ENCODE measurements around the gene PGAP6.

Gene PGAP6

GRCh38 chr16:411576-412265 is 29.9 kb upstream of the PGAP6 start:
- Mint-ChIP-seq H3K36me3 (ENCODE audit: low read depth) (peaks cover 25% of the 10 kb centered on the region), H3K27me3 (no peaks in the 10 kb centered on the region), H3K9me3 (no peaks in the 10 kb centered on the region), H3K4me1 (ENCODE audit: low read depth) (no peaks in the 10 kb centered on the region), H3K4me3 (no peak overlapping the region), H3K27ac (no peak overlapping the region)
- intact Hi-C loops (cut with micrococcal nuclease) = no loop called here

GRCh38 chr16:410516-411178 is 28.9 kb upstream of the PGAP6 start:
- Mint-ChIP-seq H3K9me3 (no peaks in the 10 kb centered on the region), H3K4me1 (ENCODE audit: low read depth) (no peaks in the 10 kb centered on the region), H3K27me3 (no peaks in the 10 kb centered on the region), H3K27ac (no peak overlapping the region), H3K4me3 (no peak overlapping the region), H3K36me3 (ENCODE audit: low read depth) (peaks cover 25% of the 10 kb centered on the region)
- intact Hi-C loops (cut with micrococcal nuclease) = no loop called here

- H3K27ac Mint-ChIP-seq = no peak overlapping the region
- H3K4me1 Mint-ChIP-seq (ENCODE audit: low read depth) = no peaks in the 10 kb centered on the region
- intact Hi-C loops (cut with micrococcal nuclease) = no loop called here
- H3K36me3 Mint-ChIP-seq (ENCODE audit: low read depth) = peaks cover 25% of the 10 kb centered on the region
- H3K9me3 Mint-ChIP-seq = no peaks in the 10 kb centered on the region
- no peak overlapping the region for H3K4me3 Mint-ChIP-seq
- no peaks in the 10 kb centered on the region for H3K27me3 Mint-ChIP-seq
Measured at GRCh38 chr16:407253-407652, 25.5 kb upstream of the PGAP6 start.

DNA sequence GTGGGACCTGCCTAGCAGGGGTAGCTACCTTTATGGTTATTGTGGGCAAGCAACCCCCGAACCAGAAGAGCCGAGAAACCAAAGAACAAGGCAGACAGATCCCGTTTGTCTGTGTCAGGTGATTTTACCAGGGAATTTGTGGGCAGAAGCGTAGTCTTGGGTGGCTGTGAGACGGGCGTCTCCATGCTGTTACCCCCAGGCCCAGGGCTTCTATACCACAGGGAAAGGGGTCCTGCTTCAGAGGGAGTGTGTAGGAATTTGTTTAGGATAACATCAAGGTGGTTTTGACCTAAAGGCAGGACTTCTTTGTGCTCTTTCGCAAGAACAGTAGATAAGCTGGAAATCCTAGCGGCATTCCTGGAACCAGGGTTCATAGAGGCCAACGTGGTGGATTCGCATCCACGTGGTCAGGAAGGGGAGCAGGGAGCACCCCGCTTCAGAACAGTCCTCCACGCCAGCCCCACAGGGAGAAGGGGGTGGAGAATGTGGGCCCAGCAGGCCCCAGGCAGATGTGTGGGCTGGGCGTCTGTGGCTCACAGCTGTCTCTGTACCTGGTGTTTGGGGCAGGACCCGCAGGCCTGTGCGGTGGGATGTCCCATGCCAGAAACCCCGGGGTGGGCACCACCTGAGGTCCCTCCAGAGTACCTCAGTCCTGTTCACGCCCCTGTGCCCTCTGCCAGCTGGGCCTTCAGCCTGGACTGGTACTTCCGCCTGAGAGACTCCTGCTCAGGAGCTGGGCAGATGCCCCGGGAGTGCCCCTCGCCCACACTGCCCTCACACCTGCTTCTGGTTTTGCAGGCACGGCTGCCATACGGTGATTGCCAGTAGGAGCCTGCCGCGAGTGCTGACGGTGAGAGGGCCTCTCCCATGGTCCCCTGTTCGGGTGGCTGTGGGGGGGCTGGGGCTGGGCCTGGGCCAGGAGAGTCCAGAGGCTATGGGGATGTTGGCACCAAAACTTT is 24.0 kb upstream of the PGAP6 start:
- H3K27ac Mint-ChIP-seq = no peak overlapping the region
- H3K27me3 Mint-ChIP-seq = no peaks in the 10 kb centered on the region
- H3K36me3 Mint-ChIP-seq (ENCODE audit: low read depth) = peaks cover 19% of the 10 kb centered on the region
- H3K4me1 Mint-ChIP-seq (ENCODE audit: low read depth) = no peaks in the 10 kb centered on the region
- intact Hi-C loops (cut with micrococcal nuclease) = no loop called here
- no peak overlapping the region for H3K4me3 Mint-ChIP-seq
- H3K9me3 Mint-ChIP-seq = no peaks in the 10 kb centered on the region

- peaks cover 7% of the 10 kb centered on the region for H3K4me1 Mint-ChIP-seq (ENCODE audit: low read depth)
- peaks cover 19% of the 10 kb centered on the region for H3K36me3 Mint-ChIP-seq (ENCODE audit: low read depth)
- no peaks in the 10 kb centered on the region for H3K9me3 Mint-ChIP-seq
- no peak overlapping the region for H3K27ac Mint-ChIP-seq
- intact Hi-C loops (cut with micrococcal nuclease) = no loop called here
- no peak overlapping the region for H3K4me3 Mint-ChIP-seq
- H3K27me3 Mint-ChIP-seq = no peaks in the 10 kb centered on the region
Measured at GRCh38 chr16:404971-405486, 23.3 kb upstream of the PGAP6 start.

DNA sequence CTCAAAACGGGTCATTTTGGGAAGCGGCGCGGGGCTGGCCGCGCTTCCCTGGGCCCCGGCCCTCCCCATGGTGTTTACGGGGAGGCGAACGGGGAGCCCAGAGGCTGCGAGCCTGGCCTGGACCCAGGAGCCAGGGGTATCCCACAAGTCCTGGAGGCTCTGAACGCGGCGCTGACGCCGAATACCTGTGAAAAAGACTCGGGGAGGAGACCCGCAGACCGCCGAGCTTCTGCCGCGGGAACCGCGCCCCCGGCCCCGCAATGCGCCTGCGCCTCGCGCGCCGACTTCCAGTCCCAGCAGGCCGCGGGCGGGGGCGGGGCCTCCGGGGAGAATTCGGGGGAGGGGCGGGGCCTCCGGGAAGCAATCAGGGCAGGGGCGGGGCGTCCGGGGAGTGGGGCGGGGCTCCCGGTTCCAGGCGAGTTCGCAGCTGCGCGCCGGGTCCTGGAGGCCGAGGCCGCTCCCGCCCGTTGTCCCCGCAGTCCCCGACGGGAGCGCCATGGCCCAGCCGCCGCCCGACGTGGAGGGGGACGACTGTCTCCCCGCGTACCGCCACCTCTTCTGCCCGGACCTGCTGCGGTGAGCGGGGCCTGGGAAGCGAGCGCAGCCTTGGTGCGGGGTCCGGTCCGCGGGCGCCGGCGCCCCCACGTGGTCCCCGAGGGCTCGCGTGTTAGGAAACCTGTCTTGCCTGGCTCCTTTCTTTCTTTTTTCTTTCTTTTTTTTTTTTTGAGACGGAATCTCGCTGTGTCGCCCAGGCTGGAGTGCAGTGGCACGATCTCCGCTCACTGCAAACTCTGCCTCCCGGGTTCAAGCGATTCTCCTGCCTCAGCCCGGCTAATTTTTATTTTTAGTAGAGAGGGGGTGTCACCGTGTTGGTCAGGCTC is 19.9 kb upstream of the PGAP6 start, which contains the start of gene DECR2:
Gene DECR2, plus strand, starts transcription at position 418 of the 881 bp plus-strand sequence. Its CDS starts 79 bp downstream, at position 497.
- Mint-ChIP-seq H3K27ac (peak within 1 kb of the TSS; percentile 98), H3K4me1 (ENCODE audit: low read depth) (peaks cover 32% of the 10 kb centered on the region), H3K27me3 (no peaks in the 10 kb centered on the region), H3K9me3 (no peaks in the 10 kb centered on the region), H3K36me3 (ENCODE audit: low read depth) (peaks cover 30% of the 10 kb centered on the region), H3K4me3 (peak within 1 kb of the TSS; percentile 93)
- intact Hi-C loops (cut with micrococcal nuclease) = no loop called here

GRCh38 chr16:400061-400591 is 18.3 kb upstream of the PGAP6 start:
- H3K4me3 Mint-ChIP-seq = peak overlapping the region; percentile 93
- H3K27ac Mint-ChIP-seq = peak overlapping the region; percentile 98
- peaks cover 40% of the 10 kb centered on the region for H3K4me1 Mint-ChIP-seq (ENCODE audit: low read depth)
- H3K9me3 Mint-ChIP-seq = no peaks in the 10 kb centered on the region
- no peaks in the 10 kb centered on the region for H3K27me3 Mint-ChIP-seq
- intact Hi-C loops (cut with micrococcal nuclease) = no loop called here
- peaks cover 30% of the 10 kb centered on the region for H3K36me3 Mint-ChIP-seq (ENCODE audit: low read depth)

DNA sequence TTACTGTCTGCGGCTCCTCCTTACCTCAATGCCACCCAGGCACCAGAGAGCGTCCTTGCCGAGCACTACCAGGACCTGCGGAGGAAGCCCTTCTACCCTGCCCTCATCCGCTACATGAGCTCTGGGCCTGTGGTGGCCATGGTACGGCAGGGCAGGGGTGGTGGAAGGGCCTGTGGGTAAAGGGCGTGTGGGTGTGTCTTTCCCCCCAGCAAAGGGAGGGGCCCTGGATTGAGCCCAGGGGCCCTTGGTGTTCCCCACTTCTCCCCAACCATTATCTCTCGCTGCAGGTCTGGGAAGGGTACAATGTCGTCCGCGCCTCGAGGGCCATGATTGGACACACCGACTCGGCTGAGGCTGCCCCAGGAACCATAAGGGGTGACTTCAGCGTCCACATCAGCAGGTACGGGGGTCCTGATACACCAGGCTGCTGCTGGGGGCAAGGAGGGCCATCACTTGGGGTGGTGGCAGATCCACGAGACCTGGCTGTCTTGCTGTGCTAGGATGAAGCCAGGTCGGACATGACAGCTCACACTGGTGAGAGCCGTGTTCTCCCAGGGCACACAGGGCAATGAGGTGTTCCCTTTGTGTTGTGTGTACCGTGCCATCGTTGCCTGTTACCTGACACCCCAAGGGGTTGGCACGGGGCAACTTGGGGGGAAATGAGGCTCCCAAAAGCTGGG is 17.7 kb upstream of the PGAP6 start:
- Mint-ChIP-seq H3K9me3 (no peaks in the 10 kb centered on the region), H3K36me3 (ENCODE audit: low read depth) (peaks cover 30% of the 10 kb centered on the region), H3K4me3 (peak overlapping the region; percentile 93), H3K4me1 (ENCODE audit: low read depth) (peaks cover 40% of the 10 kb centered on the region), H3K27me3 (no peaks in the 10 kb centered on the region), H3K27ac (peak overlapping the region; percentile 98)
- intact Hi-C loops (cut with micrococcal nuclease) = no loop called here

DNA sequence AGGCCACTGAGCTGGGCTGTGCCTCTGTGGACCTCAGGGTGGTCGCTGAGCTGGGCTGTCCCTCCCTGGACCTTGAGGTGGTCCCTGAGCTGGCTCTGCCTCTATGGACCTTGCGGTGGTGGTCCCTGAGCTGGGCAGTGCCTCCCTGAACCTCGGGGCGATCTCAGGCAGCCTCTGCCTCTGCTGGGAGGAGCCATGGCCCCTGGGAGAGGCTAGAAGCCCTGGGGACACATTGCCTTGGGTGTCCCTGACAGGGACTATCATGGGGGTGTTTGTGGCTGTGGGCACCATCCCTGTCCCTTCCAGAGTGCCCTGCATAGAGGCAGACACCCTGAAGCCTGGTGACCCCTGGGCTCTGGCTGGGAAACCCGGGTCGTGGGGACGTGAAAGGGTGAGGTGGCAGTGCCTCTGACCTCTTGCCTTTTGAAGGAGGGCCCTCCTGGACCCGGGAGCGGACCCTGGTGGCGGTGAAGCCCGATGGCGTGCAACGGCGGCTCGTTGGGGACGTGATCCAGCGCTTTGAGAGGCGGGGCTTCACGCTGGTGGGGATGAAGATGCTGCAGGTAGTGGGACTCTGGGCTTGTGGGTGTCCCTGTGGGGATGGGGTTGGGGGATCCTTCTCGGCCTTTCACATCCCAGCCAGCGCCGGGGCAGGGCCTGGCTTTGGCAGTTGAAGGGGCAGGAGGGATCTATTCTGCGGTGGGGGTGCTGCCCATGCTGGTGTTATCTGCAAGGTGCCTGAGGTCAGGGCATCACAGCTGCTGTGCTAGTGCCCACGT is 17.0 kb upstream of the PGAP6 start:
- H3K4me3 Mint-ChIP-seq = peak overlapping the region; percentile 60

DNA sequence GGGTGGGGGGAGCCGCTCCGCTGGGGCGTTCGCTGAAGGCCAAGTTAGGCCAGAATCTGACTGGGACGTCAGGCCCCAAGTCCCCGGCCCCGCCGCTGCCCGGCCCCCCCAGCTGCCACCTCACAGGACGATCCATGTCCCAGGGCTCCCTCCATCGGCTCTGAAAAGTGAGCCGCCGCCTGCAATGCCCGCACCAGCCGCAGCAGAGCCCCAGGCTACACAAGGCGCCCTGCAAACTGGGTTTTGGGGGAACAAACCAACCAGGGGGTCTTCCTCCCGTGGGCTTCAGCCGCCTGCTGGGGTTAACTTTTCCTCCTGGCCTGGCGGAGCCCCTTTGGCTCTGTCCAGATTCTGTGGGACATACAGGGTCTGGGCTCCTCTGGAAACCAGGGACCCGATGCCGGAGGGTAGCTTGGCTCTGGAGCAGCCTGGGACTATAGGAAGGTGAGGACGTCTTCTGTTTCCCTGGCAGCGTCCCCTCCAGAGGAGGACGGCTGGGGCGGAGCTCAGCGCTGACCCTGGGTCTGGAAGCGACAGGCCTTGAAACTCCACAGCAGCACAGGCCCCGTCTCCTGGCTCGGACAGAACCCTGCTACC is 16.1 kb upstream of the PGAP6 start:
- H3K27me3 Mint-ChIP-seq = no peaks in the 10 kb centered on the region
- peak overlapping the region; percentile 15 for H3K27ac Mint-ChIP-seq
- peaks cover 41% of the 10 kb centered on the region for H3K4me1 Mint-ChIP-seq (ENCODE audit: low read depth)
- intact Hi-C loops (cut with micrococcal nuclease) = no loop called here
- H3K36me3 Mint-ChIP-seq (ENCODE audit: low read depth) = peaks cover 30% of the 10 kb centered on the region
- no peaks in the 10 kb centered on the region for H3K9me3 Mint-ChIP-seq
- peak overlapping the region; percentile 60 for H3K4me3 Mint-ChIP-seq

More for the DNA sequence above, 17.0 kb upstream of the PGAP6 start:
- Mint-ChIP-seq H3K4me1 (ENCODE audit: low read depth) (peaks cover 40% of the 10 kb centered on the region), H3K9me3 (no peaks in the 10 kb centered on the region), H3K36me3 (ENCODE audit: low read depth) (peaks cover 30% of the 10 kb centered on the region), H3K27me3 (no peaks in the 10 kb centered on the region), H3K27ac (peak overlapping the region; percentile 98)
- intact Hi-C loops (cut with micrococcal nuclease) = no loop called here

DNA sequence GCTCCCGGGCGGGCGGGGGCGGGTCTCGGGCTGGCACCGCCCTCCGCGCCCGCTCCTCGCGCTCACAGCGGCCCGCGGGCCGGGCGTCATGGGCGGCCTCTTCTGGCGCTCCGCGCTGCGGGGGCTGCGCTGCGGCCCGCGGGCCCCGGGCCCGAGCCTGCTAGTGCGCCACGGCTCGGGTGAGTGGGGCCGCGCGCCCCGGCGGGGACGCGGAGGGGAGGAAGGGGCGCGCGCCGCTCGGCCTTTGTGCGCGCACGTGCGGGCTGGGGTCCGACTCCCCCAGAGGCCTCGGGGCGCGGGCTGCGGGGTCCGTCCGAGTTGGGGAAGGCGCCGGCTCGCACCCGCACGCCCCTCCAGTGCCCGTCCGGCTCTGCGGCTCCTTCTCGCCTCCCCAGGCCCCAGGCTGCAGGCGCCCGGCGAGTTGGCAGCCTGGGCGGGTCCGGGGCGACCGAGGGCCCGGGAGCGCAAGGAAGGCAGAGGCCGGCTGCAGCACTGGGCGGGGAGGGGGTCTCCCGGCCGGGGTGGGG is 15.4 kb upstream of the PGAP6 start, which contains the start of gene NME4:
Gene NME4, plus strand, starts transcription at position 65 of the 527 bp plus-strand sequence. Its CDS starts 24 bp downstream, at position 89.
- intact Hi-C loops (cut with micrococcal nuclease) = no loop called here
- no peaks in the 10 kb centered on the region for H3K27me3 Mint-ChIP-seq
- H3K36me3 Mint-ChIP-seq (ENCODE audit: low read depth) = peaks cover 30% of the 10 kb centered on the region
- no peaks in the 10 kb centered on the region for H3K9me3 Mint-ChIP-seq
- peaks cover 46% of the 10 kb centered on the region for H3K4me1 Mint-ChIP-seq (ENCODE audit: low read depth)
- peak within 1 kb of the TSS; percentile 80 for H3K27ac Mint-ChIP-seq
- peak within 1 kb of the TSS; percentile 79 for H3K4me3 Mint-ChIP-seq

All from dendritic cell treated with granulocyte-macrophage colony-stimulating factor and Interleukin-4, amounts not matched to agents 40 ng/mL and 50 ng/mL, for 4 days (primary cell).